ENCODE results near the gene TRIM16.
"Not testable (repeated sequence)": the region's sequence is repeated elsewhere in the genome, so short reads cannot be mapped to it uniquely, and the experiment has no call there.

DNA sequence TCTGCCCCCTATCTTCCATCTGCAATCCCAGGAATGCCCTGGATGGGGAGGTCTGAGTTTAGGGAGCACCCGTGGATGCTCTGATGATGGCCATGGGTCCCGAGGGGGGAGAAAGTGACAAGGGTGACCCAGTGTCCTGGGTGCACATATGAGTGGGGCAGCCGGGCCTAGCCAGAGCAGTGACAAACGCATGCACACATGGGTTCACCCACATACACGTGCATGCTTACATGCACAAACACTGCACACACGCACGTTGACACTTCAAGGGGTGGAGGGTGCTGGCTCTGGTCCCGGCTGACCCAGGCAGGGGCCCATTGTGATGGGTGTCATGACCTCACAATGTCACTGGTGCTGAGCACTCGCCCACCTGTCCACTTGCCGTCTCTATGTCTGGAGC is 47.8 kb upstream of the TRIM16 start, which contains the start of gene TBC1D26:
- TF ChIP-seq ZNF274 (IDR thresholded peaks at IDR 0.05; ENCODE audit: low read length); ZNF274 (tag by site-specific recombination; IDR thresholded peaks at IDR 0.05; ENCODE audit: borderline replicate concordance); YY1 (tag by site-specific recombination; IDR thresholded peaks at IDR 0.05); ZNF785 (tag by site-specific recombination; IDR thresholded peaks at IDR 0.05); ZNF202 (tag by site-specific recombination; IDR thresholded peaks at IDR 0.05; ENCODE audit: borderline replicate concordance); ZNF660 (tag by site-specific recombination; IDR thresholded peaks at IDR 0.05); HOXC10 (CRISPR knock-in tag; IDR thresholded peaks at IDR 0.05); ZNF140 (tag by site-specific recombination; IDR thresholded peaks at IDR 0.05); ZNF830 (tag by site-specific recombination; IDR thresholded peaks at IDR 0.05; ENCODE audit: low read depth); ZNF133 (tag by site-specific recombination; IDR thresholded peaks at IDR 0.05); ZNF146 (tag by site-specific recombination; IDR thresholded peaks at IDR 0.05): not testable (repeated sequence)
- TF ChIP-seq, protein P1, sequence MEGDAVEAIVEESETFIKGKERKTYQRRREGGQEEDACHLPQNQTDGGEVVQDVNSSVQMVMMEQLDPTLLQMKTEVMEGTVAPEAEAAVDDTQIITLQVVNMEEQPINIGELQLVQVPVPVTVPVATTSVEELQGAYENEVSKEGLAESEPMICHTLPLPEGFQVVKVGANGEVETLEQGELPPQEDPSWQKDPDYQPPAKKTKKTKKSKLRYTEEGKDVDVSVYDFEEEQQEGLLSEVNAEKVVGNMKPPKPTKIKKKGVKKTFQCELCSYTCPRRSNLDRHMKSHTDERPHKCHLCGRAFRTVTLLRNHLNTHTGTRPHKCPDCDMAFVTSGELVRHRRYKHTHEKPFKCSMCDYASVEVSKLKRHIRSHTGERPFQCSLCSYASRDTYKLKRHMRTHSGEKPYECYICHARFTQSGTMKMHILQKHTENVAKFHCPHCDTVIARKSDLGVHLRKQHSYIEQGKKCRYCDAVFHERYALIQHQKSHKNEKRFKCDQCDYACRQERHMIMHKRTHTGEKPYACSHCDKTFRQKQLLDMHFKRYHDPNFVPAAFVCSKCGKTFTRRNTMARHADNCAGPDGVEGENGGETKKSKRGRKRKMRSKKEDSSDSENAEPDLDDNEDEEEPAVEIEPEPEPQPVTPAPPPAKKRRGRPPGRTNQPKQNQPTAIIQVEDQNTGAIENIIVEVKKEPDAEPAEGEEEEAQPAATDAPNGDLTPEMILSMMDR (tag by site-specific recombination; IDR thresholded peaks at IDR 0.05), result not testable (repeated sequence)
- TF ChIP-seq, protein P2, sequence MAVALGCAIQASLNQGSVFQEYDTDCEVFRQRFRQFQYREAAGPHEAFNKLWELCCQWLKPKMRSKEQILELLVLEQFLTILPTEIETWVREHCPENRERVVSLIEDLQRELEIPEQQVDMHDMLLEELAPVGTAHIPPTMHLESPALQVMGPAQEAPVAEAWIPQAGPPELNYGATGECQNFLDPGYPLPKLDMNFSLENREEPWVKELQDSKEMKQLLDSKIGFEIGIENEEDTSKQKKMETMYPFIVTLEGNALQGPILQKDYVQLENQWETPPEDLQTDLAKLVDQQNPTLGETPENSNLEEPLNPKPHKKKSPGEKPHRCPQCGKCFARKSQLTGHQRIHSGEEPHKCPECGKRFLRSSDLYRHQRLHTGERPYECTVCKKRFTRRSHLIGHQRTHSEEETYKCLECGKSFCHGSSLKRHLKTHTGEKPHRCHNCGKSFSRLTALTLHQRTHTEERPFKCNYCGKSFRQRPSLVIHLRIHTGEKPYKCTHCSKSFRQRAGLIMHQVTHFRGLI (tag by site-specific recombination; IDR thresholded peaks at IDR 0.05), result not testable (repeated sequence)
- TF ChIP-seq, protein P3, sequence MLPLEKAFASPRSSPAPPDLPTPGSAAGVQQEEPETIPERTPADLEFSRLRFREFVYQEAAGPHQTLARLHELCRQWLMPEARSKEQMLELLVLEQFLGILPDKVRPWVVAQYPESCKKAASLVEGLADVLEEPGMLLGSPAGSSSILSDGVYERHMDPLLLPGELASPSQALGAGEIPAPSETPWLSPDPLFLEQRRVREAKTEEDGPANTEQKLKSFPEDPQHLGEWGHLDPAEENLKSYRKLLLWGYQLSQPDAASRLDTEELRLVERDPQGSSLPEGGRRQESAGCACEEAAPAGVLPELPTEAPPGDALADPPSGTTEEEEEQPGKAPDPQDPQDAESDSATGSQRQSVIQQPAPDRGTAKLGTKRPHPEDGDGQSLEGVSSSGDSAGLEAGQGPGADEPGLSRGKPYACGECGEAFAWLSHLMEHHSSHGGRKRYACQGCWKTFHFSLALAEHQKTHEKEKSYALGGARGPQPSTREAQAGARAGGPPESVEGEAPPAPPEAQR (tag by site-specific recombination; IDR thresholded peaks at IDR 0.05), result not testable (repeated sequence)
